ENCODE measurements around the gene SPAG4. TPM values are rescaled to one million over a fixed set of nuclear protein-coding genes. Genes with fewer than 3 reads are reported as not detected.

Gene SPAG4
- polyA plus RNA-seq, 1 donor from 2014 or later = 1.2 TPM

- TF ChIP-seq CTCF (IDR thresholded peaks at IDR 0.05; ENCODE audit: poor library complexity, severe bottlenecking) (no peak), SMC3 (conservative IDR thresholded peaks at IDR 0.05; ENCODE audit: poor library complexity) (no peak), TAF1 (IDR thresholded peaks at IDR 0.05; ENCODE audit: low read depth) (no peak), POLR2AphosphoS5 (IDR thresholded peaks at IDR 0.05) (no peak), RAD21 (conservative IDR thresholded peaks at IDR 0.05) (no peak), MXI1 (conservative IDR thresholded peaks at IDR 0.05; ENCODE audit: poor library complexity, severe bottlenecking) (no peak), EP300 (conservative IDR thresholded peaks at IDR 0.05; ENCODE audit: poor library complexity, severe bottlenecking) (no peak), EZH2 (IDR thresholded peaks at IDR 0.05; ENCODE audit: borderline replicate concordance, insufficient read depth, low read length, poor library complexity, severe bottlenecking) (no peak)
- TF ChIP-seq, protein P1, sequence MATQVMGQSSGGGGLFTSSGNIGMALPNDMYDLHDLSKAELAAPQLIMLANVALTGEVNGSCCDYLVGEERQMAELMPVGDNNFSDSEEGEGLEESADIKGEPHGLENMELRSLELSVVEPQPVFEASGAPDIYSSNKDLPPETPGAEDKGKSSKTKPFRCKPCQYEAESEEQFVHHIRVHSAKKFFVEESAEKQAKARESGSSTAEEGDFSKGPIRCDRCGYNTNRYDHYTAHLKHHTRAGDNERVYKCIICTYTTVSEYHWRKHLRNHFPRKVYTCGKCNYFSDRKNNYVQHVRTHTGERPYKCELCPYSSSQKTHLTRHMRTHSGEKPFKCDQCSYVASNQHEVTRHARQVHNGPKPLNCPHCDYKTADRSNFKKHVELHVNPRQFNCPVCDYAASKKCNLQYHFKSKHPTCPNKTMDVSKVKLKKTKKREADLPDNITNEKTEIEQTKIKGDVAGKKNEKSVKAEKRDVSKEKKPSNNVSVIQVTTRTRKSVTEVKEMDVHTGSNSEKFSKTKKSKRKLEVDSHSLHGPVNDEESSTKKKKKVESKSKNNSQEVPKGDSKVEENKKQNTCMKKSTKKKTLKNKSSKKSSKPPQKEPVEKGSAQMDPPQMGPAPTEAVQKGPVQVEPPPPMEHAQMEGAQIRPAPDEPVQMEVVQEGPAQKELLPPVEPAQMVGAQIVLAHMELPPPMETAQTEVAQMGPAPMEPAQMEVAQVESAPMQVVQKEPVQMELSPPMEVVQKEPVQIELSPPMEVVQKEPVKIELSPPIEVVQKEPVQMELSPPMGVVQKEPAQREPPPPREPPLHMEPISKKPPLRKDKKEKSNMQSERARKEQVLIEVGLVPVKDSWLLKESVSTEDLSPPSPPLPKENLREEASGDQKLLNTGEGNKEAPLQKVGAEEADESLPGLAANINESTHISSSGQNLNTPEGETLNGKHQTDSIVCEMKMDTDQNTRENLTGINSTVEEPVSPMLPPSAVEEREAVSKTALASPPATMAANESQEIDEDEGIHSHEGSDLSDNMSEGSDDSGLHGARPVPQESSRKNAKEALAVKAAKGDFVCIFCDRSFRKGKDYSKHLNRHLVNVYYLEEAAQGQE (IDR thresholded peaks at IDR 0.05; ENCODE audit: borderline replicate concordance) = no peak
- Histone ChIP-seq H3F3A (ENCODE audit: insufficient read depth, low read length, poor library complexity, severe bottlenecking) (peaks cover 4% of the 10 kb centered on the region), H3K36me3 (ENCODE audit: insufficient read depth, low read length) (no peaks in the 10 kb centered on the region), H3K79me2 (replicated peaks; ENCODE audit: insufficient read depth, low read length) (peaks cover 63% of the 10 kb centered on the region), H3K27ac (ENCODE audit: low read length) (no peak overlapping the region), H3K9me3 (ENCODE audit: low read length) (no peaks in the 10 kb centered on the region), H3K9ac (ENCODE audit: low read length) (no peak overlapping the region), H2AFZ (ENCODE audit: low read depth, low read length) (no peak overlapping the region), H4K20me1 (ENCODE audit: insufficient read depth) (no peaks in the 10 kb centered on the region), H3K4me3 (ENCODE audit: low read length) (no peak overlapping the region), H3K4me2 (ENCODE audit: low read length) (no peak overlapping the region), H3K9me2 (ENCODE audit: insufficient read depth, low read length) (no peaks in the 10 kb centered on the region), H3K27me3 (ENCODE audit: insufficient read depth, low read depth, low read length) (no peaks in the 10 kb centered on the region)
Observed at GRCh38 chr20:35637276-35637675, 21.6 kb downstream of the SPAG4 start.

DNA sequence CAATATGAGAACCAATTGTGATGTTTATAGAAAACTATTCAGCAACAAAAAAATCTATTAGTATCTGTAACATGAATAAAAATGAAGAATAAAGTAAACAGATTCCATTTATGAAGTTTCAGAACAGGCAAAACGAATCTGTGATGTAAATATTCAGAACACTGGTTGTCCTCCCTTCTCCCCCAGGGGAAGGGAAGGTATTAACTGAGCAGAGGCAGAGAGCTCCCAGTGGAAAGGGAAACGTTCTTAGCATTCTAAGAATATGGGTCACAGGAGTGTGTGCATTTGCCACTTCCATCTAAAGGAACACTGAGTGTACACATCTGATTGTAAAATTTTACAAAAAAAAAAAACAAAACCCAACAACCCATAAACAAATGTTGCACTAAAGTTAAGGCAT lies 23.1 kb downstream of the SPAG4 start:
- H3K9me3 ChIP-seq (ENCODE audit: low read length) = no peaks in the 10 kb centered on the region
- H3F3A ChIP-seq (ENCODE audit: insufficient read depth, low read length, poor library complexity, severe bottlenecking) = peaks cover 4% of the 10 kb centered on the region
- peaks cover 67% of the 10 kb centered on the region for H3K79me2 ChIP-seq (replicated peaks; ENCODE audit: insufficient read depth, low read length)
- no peaks in the 10 kb centered on the region for H3K36me3 ChIP-seq (ENCODE audit: insufficient read depth, low read length)
- H3K27ac ChIP-seq (ENCODE audit: low read length) = no peak overlapping the region
- H3K9me2 ChIP-seq (ENCODE audit: insufficient read depth, low read length) = no peaks in the 10 kb centered on the region
- no peaks in the 10 kb centered on the region for H4K20me1 ChIP-seq (ENCODE audit: insufficient read depth)
- no peak for TF ChIP-seq SMC3 (conservative IDR thresholded peaks at IDR 0.05; ENCODE audit: poor library complexity)
- TF ChIP-seq, protein P1 (IDR thresholded peaks at IDR 0.05; ENCODE audit: borderline replicate concordance) = no peak
- TF ChIP-seq RAD21 (conservative IDR thresholded peaks at IDR 0.05) = no peak
- no peak for TF ChIP-seq MXI1 (conservative IDR thresholded peaks at IDR 0.05; ENCODE audit: poor library complexity, severe bottlenecking)
- TF ChIP-seq EP300 (conservative IDR thresholded peaks at IDR 0.05; ENCODE audit: poor library complexity, severe bottlenecking) = no peak
- no peak for TF ChIP-seq CTCF (IDR thresholded peaks at IDR 0.05; ENCODE audit: poor library complexity, severe bottlenecking)
- no peak for TF ChIP-seq POLR2AphosphoS5 (IDR thresholded peaks at IDR 0.05)
- no peak for TF ChIP-seq TAF1 (IDR thresholded peaks at IDR 0.05; ENCODE audit: low read depth)
- TF ChIP-seq EZH2 (IDR thresholded peaks at IDR 0.05; ENCODE audit: borderline replicate concordance, insufficient read depth, low read length, poor library complexity, severe bottlenecking) = no peak
- no peak overlapping the region for H3K4me3 ChIP-seq (ENCODE audit: low read length)
- H3K27me3 ChIP-seq (ENCODE audit: insufficient read depth, low read depth, low read length) = no peaks in the 10 kb centered on the region
- H3K4me2 ChIP-seq (ENCODE audit: low read length) = no peak overlapping the region
- no peak overlapping the region for H3K9ac ChIP-seq (ENCODE audit: low read length)
- no peak overlapping the region for H2AFZ ChIP-seq (ENCODE audit: low read depth, low read length)
